Suppressor macrophage (primary cell): ENCODE results near the gene MBNL1.
"Not testable (repeated sequence)": the region's sequence is repeated elsewhere in the genome, so short reads cannot be mapped to it uniquely, and the experiment has no call there.

ENCODE experiments used
- DNase-seq, 4 experiments: peaks; one replicate each; pipeline ENCODE4 v3.0.0-alpha.2; 2020 to 2022

Gene MBNL1

GRCh38 chr3:152404976-152405375 is 136.2 kb downstream of the MBNL1 start:
- peak in 1 of 4 experiments; percentile 24 for DNase-seq

- peak; percentile 43 to 87 (median 67) for DNase-seq
Observed at GRCh38 chr3:152405915-152406802, 137.4 kb downstream of the MBNL1 start.

GRCh38 chr3:152413240-152413639 is 144.5 kb downstream of the MBNL1 start:
- no peak for DNase-seq

GRCh38 chr3:152416808-152417580 is 148.3 kb downstream of the MBNL1 start:
- no peak for DNase-seq

- no peak for DNase-seq
Observed at GRCh38 chr3:152419748-152420147, 151.0 kb downstream of the MBNL1 start.

GRCh38 chr3:152421162-152421561 is 152.4 kb downstream of the MBNL1 start:
- DNase-seq: no peak

- DNase-seq: no peak
Observed at GRCh38 chr3:152426393-152426792, 157.7 kb downstream of the MBNL1 start.

- no peak for DNase-seq
Observed at GRCh38 chr3:152428577-152428976, 159.8 kb downstream of the MBNL1 start.

- DNase-seq: no peak
Observed at GRCh38 chr3:152430223-152431002, 161.7 kb downstream of the MBNL1 start.

GRCh38 chr3:152434142-152434541 is 165.4 kb downstream of the MBNL1 start:
- DNase-seq: no peak

- DNase-seq: not testable (repeated sequence)
Observed at GRCh38 chr3:152435210-152435609, 166.5 kb downstream of the MBNL1 start.

- peak in 3 of 4 experiments; percentile 12 to 62 (median 52) for DNase-seq
Observed at GRCh38 chr3:152436707-152437590, 168.2 kb downstream of the MBNL1 start.

- no peak for DNase-seq
Observed at GRCh38 chr3:152438181-152438580, 169.5 kb downstream of the MBNL1 start.

- no peak for DNase-seq
Observed at GRCh38 chr3:152438706-152439105, 170.0 kb downstream of the MBNL1 start.

- DNase-seq: not testable (repeated sequence)
Observed at GRCh38 chr3:152440243-152440642, 171.5 kb downstream of the MBNL1 start.

GRCh38 chr3:152443212-152444023 is 174.7 kb downstream of the MBNL1 start:
- peak in 1 of 4 experiments; percentile 18 for DNase-seq

GRCh38 chr3:152444029-152444641 is 175.4 kb downstream of the MBNL1 start:
- peak; percentile 29 to 73 (median 47) for DNase-seq

GRCh38 chr3:152445212-152445611 is 176.5 kb downstream of the MBNL1 start:
- peak in 1 of 4 experiments; percentile 11 for DNase-seq

GRCh38 chr3:152446495-152446894 is 177.8 kb downstream of the MBNL1 start:
- DNase-seq: no peak

- no peak for DNase-seq
Observed at GRCh38 chr3:152447511-152447910, 178.8 kb downstream of the MBNL1 start.
